Heart left ventricle (tissue), 16 donors: ENCODE data around the gene H6PD. TPM values are rescaled to one million over a fixed set of nuclear protein-coding genes. Genes with fewer than 3 reads are reported as not detected.
A peak's percentile ranks its signal among the peaks of the same experiment; 100 is the strongest.

ENCODE experiments used
- ATAC-seq, 4 donors: fragments of 200-7000 bp; cut with Tn5 transposase; one replicate each; pipeline ENCODE4 v1.9.1; 2020 to 2022; ENCODE audit warnings: moderate library complexity in 4 of 4, mild to moderate bottlenecking in 3 of 4, moderate number of reproducible peaks in 1 of 4
- DNase-seq, 5 donors: peaks; one replicate each; pipeline ENCODE4 v3.0.0-alpha.2; 2020
- H3K27ac ChIP-seq, 12 donors: fragments of 200-600 bp; sonication (generic) in 4 of 12; one replicate each; pipeline versions ENCODE4 v1.5.0 to v1.8.0; 2016 to 2022; ENCODE audit warnings: mild to moderate bottlenecking in 2 of 12
- H3K27me3 ChIP-seq, 9 donors: fragments of 200-600 bp; sonication (generic) in 2 of 9; one replicate each; pipeline versions ENCODE4 v1.5.1 to v1.8.0; 2016 to 2022; ENCODE audit warnings: mild to moderate bottlenecking in 3 of 9
- H3K36me3 ChIP-seq, 9 donors: fragments of 200-600 bp; sonication (generic) in 2 of 9; one replicate each; pipeline versions ENCODE4 v1.5.0 to v1.8.0; 2018 to 2022; ENCODE audit warnings: mild to moderate bottlenecking in 2 of 9
- H3K4me1 ChIP-seq, 12 donors: fragments of 200-600 bp; sonication (generic) in 4 of 12; one replicate each; pipeline versions ENCODE4 v1.5.0 to v1.8.0; 2016 to 2022; ENCODE audit warnings: mild to moderate bottlenecking in 3 of 12
- H3K4me3 ChIP-seq, 12 donors: fragments of 200-600 bp; sonication (generic) in 4 of 12; one replicate each; pipeline versions ENCODE4 v1.5.0 to v1.8.0; 2017 to 2022; ENCODE audit warnings: mild to moderate bottlenecking in 9 of 12, moderate library complexity in 4 of 12
- H3K9me3 ChIP-seq, 12 donors: fragments of 200-600 bp; sonication (generic) in 4 of 12; one replicate each; pipeline versions ENCODE4 v1.5.0 to v1.8.0; 2016 to 2022; ENCODE audit warnings: mild to moderate bottlenecking in 1 of 12
- POLR2A ChIP-seq, 2 donors: fragments of 450-650 bp; IDR thresholded peaks; one replicate each; pipeline ENCODE4 v1.6.1; 2017; ENCODE audit warnings: antibody characterized with exemption in 2 of 2, mild to moderate bottlenecking in 2 of 2, moderate library complexity in 2 of 2
- WGBS, 4 donors: extraction: QIAGEN DNeasy Blood & Tissue Kit in 2 of 4; methylation state at CpG; one replicate each; pipeline versions ENCODE4 v1.1.5 to v1.1.7; 2013 to 2018; 5-methylcytosine and 5-hydroxymethylcytosine counted together
- intact Hi-C, 10 donors: fragments of 100-400 bp; cut with DNase I; formaldehyde crosslinking; loops; one replicate each; pipeline versions ENCODE4 v1.11.1 to v1.14.2; 2022
- polyA plus RNA-seq, 2 donors: library from polyadenylated mRNA; stranded (reverse); fragments of 200-250 nt; gene quantifications; one replicate each; pipeline ENCODE4 v1.2.3, GENCODE V29; 2013
- total RNA-seq, 9 donors: library from RNA; depleted of rRNA in 2 of 9; stranded (reverse); fragments of >200 nt in 2 of 9; fragmentation: NEBNext Ultra II Directional in 3 of 9; extraction: Animal tissue kit (Norgen Biotek cat#: 25700) in 3 of 9; gene quantifications; one replicate each; pipeline versions ENCODE4 v1.1.0 to v1.2.4, GENCODE V29; 2016 to 2023
- TF ChIP-seq, protein P1 (sequence below), 12 donors: fragments of 200-600 bp; sonication (generic) in 4 of 12; IDR thresholded peaks; one replicate each; pipeline versions ENCODE4 v1.5.0 to v1.8.0; 2018 to 2022; ENCODE audit warnings: antibody characterized with exemption in 12 of 12, mild to moderate bottlenecking in 5 of 12
- donor health status: ischemic (EF 13 %, LVEDD 7.1; RV severe dilation, severe dysfunction).
- donor health status: healthy with polysubstance abuse.
- donor health status: DM: no; HTN: yes; CAD: no.
- donor health status: DM: no; HTN: no; CAD: no.
- donor health status: ischemic (EF 25% LVEDD 6.9; RV normal size, moderate dysfunction).
- donor health status: ischemic (EF 25% LVEDD 5.7; RV mildly dilated, moderate dysfunction).
- donor health status: healthy.
- donor health status: DM: yes; HTN: yes; CAD: no.
- donor health status: ischemic (EF 35%, LVEDD 5.7; RV mildly dilated, moderate dysfunction).
- donor health status: nonischemic (EF 11% LVEDD 7.7; RV severe dilation, severe dysfunction).
- donor health status: DM: yes; HTN: yes; CAD: no.
- donor health status: PGD.
- donor health status: ischemic (EF 29% LVEDD 5.4; RV normal size, mild dysfunction).
- donor health status: nonischemic (EF 23%, LVEDD 6.1; RV moderate dilation, normal function).

Gene H6PD
- total and polyA plus RNA-seq, 11 donors, result 11.0 to 54.5 (median 26.4) TPM

DNA sequence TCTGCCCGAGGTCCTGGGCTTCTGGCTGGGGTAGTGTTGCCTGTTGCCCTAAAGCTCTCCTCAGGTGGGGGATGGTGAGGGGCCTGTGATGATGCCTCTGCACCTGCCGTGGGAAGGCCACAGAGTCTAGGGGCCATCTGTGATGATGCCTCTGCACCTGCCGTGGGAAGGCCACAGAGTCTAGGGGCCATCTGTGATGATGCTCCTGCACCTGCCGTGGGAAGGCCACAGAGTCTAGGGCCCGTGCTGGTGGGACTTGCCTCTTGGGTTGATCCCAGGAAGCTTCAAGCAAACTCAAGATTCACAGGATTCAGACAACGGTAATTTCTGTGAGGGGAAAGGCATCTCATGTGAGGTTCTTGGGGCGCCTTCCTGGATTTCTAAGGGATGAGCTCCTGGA, 75.4 kb downstream of the H6PD start:
- no peak overlapping the region for H3K4me3 ChIP-seq
- H3K4me1 ChIP-seq, result peaks cover 0 to 25% (median 2%) of the 10 kb centered on the region in 12 donors
- TF ChIP-seq, protein P1, sequence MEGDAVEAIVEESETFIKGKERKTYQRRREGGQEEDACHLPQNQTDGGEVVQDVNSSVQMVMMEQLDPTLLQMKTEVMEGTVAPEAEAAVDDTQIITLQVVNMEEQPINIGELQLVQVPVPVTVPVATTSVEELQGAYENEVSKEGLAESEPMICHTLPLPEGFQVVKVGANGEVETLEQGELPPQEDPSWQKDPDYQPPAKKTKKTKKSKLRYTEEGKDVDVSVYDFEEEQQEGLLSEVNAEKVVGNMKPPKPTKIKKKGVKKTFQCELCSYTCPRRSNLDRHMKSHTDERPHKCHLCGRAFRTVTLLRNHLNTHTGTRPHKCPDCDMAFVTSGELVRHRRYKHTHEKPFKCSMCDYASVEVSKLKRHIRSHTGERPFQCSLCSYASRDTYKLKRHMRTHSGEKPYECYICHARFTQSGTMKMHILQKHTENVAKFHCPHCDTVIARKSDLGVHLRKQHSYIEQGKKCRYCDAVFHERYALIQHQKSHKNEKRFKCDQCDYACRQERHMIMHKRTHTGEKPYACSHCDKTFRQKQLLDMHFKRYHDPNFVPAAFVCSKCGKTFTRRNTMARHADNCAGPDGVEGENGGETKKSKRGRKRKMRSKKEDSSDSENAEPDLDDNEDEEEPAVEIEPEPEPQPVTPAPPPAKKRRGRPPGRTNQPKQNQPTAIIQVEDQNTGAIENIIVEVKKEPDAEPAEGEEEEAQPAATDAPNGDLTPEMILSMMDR (IDR thresholded peaks at IDR 0.05), result no peak
- TF ChIP-seq POLR2A (IDR thresholded peaks at IDR 0.05), result no peak
- no peaks in the 10 kb centered on the region for H3K9me3 ChIP-seq
- peak in 1 of 5 donors; percentile 21 for DNase-seq
- H3K27ac ChIP-seq, result no peak overlapping the region
- H3K36me3 ChIP-seq, result no peaks in the 10 kb centered on the region
- intact Hi-C loops, result loop anchor here in 1 of 10 donors (5.0 kb wide), 1 partner anchor 67 kb away; no protein-coding TSS in a partner anchor
- 91 to 96% (median 92%) methylated on average over 7 of the region's 7 CpGs for WGBS, 4 donors
- H3K27me3 ChIP-seq, result no peaks in the 10 kb centered on the region
- ATAC-seq, result no peak

DNA sequence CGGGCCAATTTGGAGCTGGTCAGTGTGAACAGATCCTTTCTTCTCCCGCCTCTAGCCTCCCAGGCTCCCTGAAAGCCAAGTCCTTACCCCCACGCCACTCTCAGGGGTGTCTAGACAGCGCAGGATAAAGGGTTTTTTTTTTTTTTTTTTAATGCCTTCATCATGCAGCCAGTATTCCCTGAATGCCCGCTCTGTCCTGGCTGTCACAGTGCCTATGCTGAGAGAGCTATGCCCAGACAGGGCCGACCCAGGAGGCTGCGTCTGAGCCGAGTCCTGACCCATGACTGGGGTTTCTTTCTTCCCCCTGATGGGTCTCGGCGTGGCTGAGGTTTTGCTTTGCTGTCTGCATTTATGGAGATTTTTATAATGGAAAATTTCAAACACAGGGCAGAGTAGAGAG, 76.5 kb downstream of the H6PD start:
- Histone ChIP-seq H3K4me1 (peaks cover 0 to 23% (median 5%) of the 10 kb centered on the region in 12 donors), H3K4me3 (no peak overlapping the region)
- ATAC-seq, result no peak

DNA sequence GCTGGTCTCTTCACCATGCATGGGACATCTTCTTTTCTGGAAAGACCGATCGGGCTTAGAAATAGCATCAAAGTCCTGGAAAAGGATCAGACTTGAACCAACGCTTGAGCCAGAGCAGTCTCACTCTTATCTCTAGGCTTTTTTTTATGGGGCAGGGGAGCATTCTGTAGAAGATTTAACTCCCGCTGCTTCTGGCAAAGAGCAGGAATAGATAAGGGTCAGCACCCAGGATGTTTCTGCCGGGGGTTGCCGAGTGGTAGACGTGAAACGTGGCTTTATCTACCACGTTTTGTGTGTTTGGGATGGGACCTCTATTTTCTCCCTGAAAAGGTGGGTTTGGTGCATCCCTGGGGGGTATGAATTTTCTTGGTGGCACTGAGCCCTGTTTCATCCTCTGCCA, 76.9 kb downstream of the H6PD start:
- DNase-seq (peak in 1 of 5 donors; percentile 20), ATAC-seq (no peak)
- Histone ChIP-seq H3K4me3 (no peak overlapping the region), H3K36me3 (peaks cover 0 to 5% (median 0%) of the 10 kb centered on the region in 9 donors), H3K27ac (no peak overlapping the region), H3K9me3 (no peaks in the 10 kb centered on the region), H3K27me3 (no peaks in the 10 kb centered on the region), H3K4me1 (peaks cover 0 to 23% (median 5%) of the 10 kb centered on the region in 12 donors)
- TF ChIP-seq, protein P1 (IDR thresholded peaks at IDR 0.05), result no peak
- no peak for TF ChIP-seq POLR2A (IDR thresholded peaks at IDR 0.05)
- 57 to 74% (median 64%) methylated on average over 9 of the region's 9 CpGs for WGBS, 4 donors
- intact Hi-C loops, result no loop called here

More for the DNA sequence above, 76.5 kb downstream of the H6PD start:
- intact Hi-C loops, result no loop called here
- no peak overlapping the region for H3K27ac ChIP-seq
- peaks cover 0 to 5% (median 0%) of the 10 kb centered on the region in 9 donors for H3K36me3 ChIP-seq
- 89 to 93% (median 91%) methylated on average over 10 of the region's 10 CpGs for WGBS, 4 donors
- peak in 1 of 5 donors; percentile 31 for DNase-seq
- H3K27me3 ChIP-seq, result no peaks in the 10 kb centered on the region
- TF ChIP-seq, protein P1 (IDR thresholded peaks at IDR 0.05), result no peak
- no peak for TF ChIP-seq POLR2A (IDR thresholded peaks at IDR 0.05)
- no peaks in the 10 kb centered on the region for H3K9me3 ChIP-seq

DNA sequence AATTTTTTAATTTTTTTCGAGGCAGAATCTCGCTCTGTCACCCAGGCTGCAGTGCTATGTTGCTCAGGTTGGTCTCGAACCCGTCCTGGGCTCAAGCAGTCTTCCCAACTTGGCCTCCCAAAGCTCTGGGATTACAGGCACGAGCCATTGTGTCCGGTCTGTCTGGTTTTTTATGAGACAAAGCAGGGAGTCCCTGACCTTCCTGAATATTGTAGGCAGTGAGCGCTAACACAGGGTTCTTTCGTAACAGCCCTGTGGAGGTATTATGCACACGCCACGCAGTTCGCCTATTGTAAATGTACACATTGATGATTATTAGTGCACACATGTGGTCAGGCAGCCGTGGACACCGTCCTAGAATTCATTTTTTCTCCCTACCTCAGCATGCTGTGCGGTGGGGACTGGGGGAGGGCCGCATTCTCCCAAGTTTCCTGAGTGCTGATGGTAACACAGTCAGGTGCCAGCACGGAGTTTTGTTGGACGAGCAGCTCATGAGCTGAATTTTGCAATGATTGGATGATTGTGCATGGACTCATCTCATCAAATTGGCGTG, 77.7 kb downstream of the H6PD start:
- peaks cover 0 to 5% (median 0%) of the 10 kb centered on the region in 9 donors for H3K36me3 ChIP-seq
- peaks cover 0 to 23% (median 5%) of the 10 kb centered on the region in 12 donors for H3K4me1 ChIP-seq
- intact Hi-C loops, result no loop called here
- WGBS, 4 donors, result 93 to 95% (median 94%) methylated on average over 18 of the region's 18 CpGs
- no peak overlapping the region for H3K4me3 ChIP-seq
- H3K9me3 ChIP-seq, result no peaks in the 10 kb centered on the region
- no peak overlapping the region for H3K27ac ChIP-seq
- TF ChIP-seq, protein P1 (IDR thresholded peaks at IDR 0.05), result no peak
- no peak for TF ChIP-seq POLR2A (IDR thresholded peaks at IDR 0.05)
- H3K27me3 ChIP-seq, result no peaks in the 10 kb centered on the region
- DNase-seq, result peak in 1 of 5 donors; percentile 16
- no peak for ATAC-seq
